IMR-90 (cell line): ENCODE measurements around the gene CLUH. TPM values are rescaled to one million over a fixed set of nuclear protein-coding genes. Genes with fewer than 3 reads are reported as not detected.

Experiments
- ATAC-seq: fragments of 200-7000 bp; cut with Tn5 transposase; 2 replicates; pipeline ENCODE4 v1.9.1; 2020; ENCODE audit warnings: low read depth, mild to moderate bottlenecking, moderate library complexity
- Bru-seq: library from RNA; stranded (reverse); fragments of 400-500 nt; gene quantifications from one replicate; lab custom pipeline; 2021; lab: Mats Ljungman, UMichigan
- BruChase-seq, 2 experiments: library from RNA; stranded (reverse); fragments of 400-500 nt; gene quantifications; one replicate each; lab custom pipeline; 2021; lab: Mats Ljungman, UMichigan
- BruUV-seq: library from RNA; stranded (reverse); fragments of 400-500 nt; replicated peaks from 2 replicates; lab custom pipeline; 2021; lab: Mats Ljungman, UMichigan
- CTCF ChIA-PET: fragments of 300-600 bp; formaldehyde crosslinking; extraction: SDS; loops from one replicate; lab custom pipeline; 2021; ENCODE audit warnings: antibody characterized with exemption; lab: Yijun Ruan, JAX
- POLR2A ChIA-PET: fragments of 300-600 bp; sonication (Branson Sonifier 250); formaldehyde crosslinking; loops from one replicate; lab custom pipeline; 2022; ENCODE audit warnings: antibody characterized with exemption; ENCODE audit not compliant: unreplicated experiment; lab: Charles Lee
- DNase-seq: peaks from one replicate; pipeline ENCODE4 v3.0.0; 2013
- H2AFZ ChIP-seq: replicated peaks from 2 replicates; pipeline ENCODE3; 2013; ENCODE audit warnings: low read length, mild to moderate bottlenecking; ENCODE audit not compliant: poor library complexity
- H2AK5ac ChIP-seq: 2 replicates; pipeline ENCODE4 v1.6.1; 2013; ENCODE audit warnings: low read depth, low read length, inconsistent platforms
- H2AK9ac ChIP-seq: replicated peaks from 2 replicates; pipeline ENCODE3; 2013; ENCODE audit warnings: mild to moderate bottlenecking, low read depth, low read length, moderate library complexity; ENCODE audit not compliant: poor library complexity
- H2BK120ac ChIP-seq: 2 replicates; pipeline ENCODE4 v1.6.1; 2013; ENCODE audit warnings: low read depth, low read length, inconsistent platforms
- H2BK15ac ChIP-seq: 3 replicates; pipeline ENCODE4 v1.6.1; 2013; ENCODE audit warnings: low read depth, low read length, inconsistent platforms
- H2BK20ac ChIP-seq: 2 replicates; pipeline ENCODE4 v1.6.1; 2013; ENCODE audit warnings: low read depth, mild to moderate bottlenecking, inconsistent platforms, low read length, moderate library complexity
- H2BK5ac ChIP-seq: 2 replicates; pipeline ENCODE4 v1.6.1; 2013; ENCODE audit warnings: mild to moderate bottlenecking, low read depth, low read length, inconsistent platforms; ENCODE audit not compliant: poor library complexity, severe bottlenecking
- H3K14ac ChIP-seq: replicated peaks from 2 replicates; pipeline ENCODE4 v1.6.1; 2013; ENCODE audit warnings: low read depth, low read length, inconsistent platforms
- H3K18ac ChIP-seq: 2 replicates; pipeline ENCODE4 v1.6.1; 2013; ENCODE audit warnings: low read depth, low read length, control low read depth
- H3K23ac ChIP-seq: 2 replicates; pipeline ENCODE4 v1.6.1; 2013; ENCODE audit warnings: low read depth, low read length, inconsistent platforms
- H3K27ac ChIP-seq: 2 replicates; pipeline ENCODE4 v1.5.1; 2013; ENCODE audit warnings: mild to moderate bottlenecking, control low read depth, low read length; ENCODE audit not compliant: insufficient read depth
- H3K27me3 ChIP-seq: 2 replicates; pipeline ENCODE4 v1.6.1; 2013; ENCODE audit warnings: low read length; ENCODE audit not compliant: control insufficient read depth, insufficient read depth
- H3K36me3 ChIP-seq: 2 replicates; pipeline ENCODE4 v1.6.1; 2013; ENCODE audit warnings: low read length, mixed read lengths; ENCODE audit not compliant: control insufficient read depth, insufficient read depth
- H3K4ac ChIP-seq: 2 replicates; pipeline ENCODE4 v1.6.1; 2013; ENCODE audit warnings: low read depth, low read length, inconsistent platforms
- H3K4me1 ChIP-seq: 2 replicates; pipeline ENCODE4 v1.6.1; 2013; ENCODE audit warnings: low read length, mixed read lengths; ENCODE audit not compliant: control insufficient read depth, insufficient read depth
- H3K4me2 ChIP-seq: 2 replicates; pipeline ENCODE4 v1.6.1; 2013; ENCODE audit warnings: low read depth, mild to moderate bottlenecking, control low read depth, low read length, moderate library complexity
- H3K4me3 ChIP-seq: 2 replicates; pipeline ENCODE4 v1.5.1; 2013; ENCODE audit warnings: low read depth, mild to moderate bottlenecking, control low read depth, low read length, moderate library complexity; ENCODE audit not compliant: insufficient read depth
- H3K56ac ChIP-seq: 2 replicates; pipeline ENCODE4 v1.6.1; 2013; ENCODE audit warnings: low read length, inconsistent platforms; ENCODE audit not compliant: insufficient read depth; ENCODE audit errors: extremely low read depth
- H3K79me1 ChIP-seq, 2 experiments: 2 replicates each; pipeline ENCODE4 v1.6.1; 2013; ENCODE audit warnings: low read length in 2 of 2, inconsistent platforms in 1 of 2, low read depth in 1 of 2
- H3K9ac ChIP-seq: 2 replicates; pipeline ENCODE4 v1.6.1; 2013; ENCODE audit warnings: low read depth, low read length, control low read depth
- H3K9me1 ChIP-seq: 2 replicates; pipeline ENCODE4 v1.6.1; 2013; ENCODE audit warnings: low read length, inconsistent platforms; ENCODE audit not compliant: insufficient read depth
- H3K9me3 ChIP-seq: 2 replicates; pipeline ENCODE4 v1.6.1; 2013; ENCODE audit warnings: low read length; ENCODE audit not compliant: control insufficient read depth, insufficient read depth
- H4K20me1 ChIP-seq: 2 replicates; pipeline ENCODE4 v1.6.1; 2013; ENCODE audit warnings: low read length, inconsistent platforms; ENCODE audit not compliant: insufficient read depth
- H4K5ac ChIP-seq: 2 replicates; pipeline ENCODE4 v1.6.1; 2013; ENCODE audit warnings: mild to moderate bottlenecking, low read depth, low read length, control low read depth
- H4K8ac ChIP-seq, 2 experiments: 2 replicates each; pipeline ENCODE4 v1.6.1; 2013; ENCODE audit warnings: low read depth in 2 of 2, low read length in 2 of 2, control low read depth in 1 of 2, inconsistent platforms in 1 of 2
- H4K91ac ChIP-seq: 2 replicates; pipeline ENCODE4 v1.6.1; 2013; ENCODE audit warnings: low read depth, low read length, inconsistent platforms; ENCODE audit not compliant: insufficient read depth
- BHLHE40 ChIP-seq: fragments of 150-350 bp; IDR thresholded peaks from 2 replicates; pipeline ENCODE4 v1.6.1; 2016; ENCODE audit warnings: mild to moderate bottlenecking, low read depth, low read length
- FOS ChIP-seq: fragments of 150-350 bp; IDR thresholded peaks from 2 replicates; pipeline ENCODE4 v1.6.1; 2016; ENCODE audit warnings: low read depth, low read length
- NFE2L2 ChIP-seq: fragments of 150-350 bp; IDR thresholded peaks from 2 replicates; pipeline ENCODE4 v1.6.1; 2016; ENCODE audit warnings: low read depth, mild to moderate bottlenecking, low read length
- POLR2A ChIP-seq: IDR thresholded peaks from 2 replicates; pipeline ENCODE4 v1.6.1; 2012; ENCODE audit warnings: mild to moderate bottlenecking, low read depth, low read length
- RAD21 ChIP-seq: IDR thresholded peaks from 2 replicates; pipeline ENCODE4 v1.6.1; 2012; ENCODE audit warnings: low read length, improper control_type of control experiment
- RCOR1 ChIP-seq: IDR thresholded peaks from 2 replicates; pipeline ENCODE4 v1.6.1; 2012; ENCODE audit warnings: mild to moderate bottlenecking, low read length, improper control_type of control experiment; ENCODE audit not compliant: insufficient replicate concordance
- SMC3 ChIP-seq: fragments of 150-350 bp; IDR thresholded peaks from 2 replicates; pipeline ENCODE4 v1.6.1; 2016; ENCODE audit warnings: low read depth, mild to moderate bottlenecking, antibody characterized with exemption, low read length, moderate library complexity
- WGBS, 2 experiments: methylation state at CpG; one replicate each; pipeline versions ENCODE4 v1.1.5 to v1.1.7; 2013; ENCODE audit warnings: missing lambda C conversion rate in 2 of 2; ENCODE audit not compliant: insufficient read length in 1 of 2; ENCODE audit errors: extremely low coverage in 2 of 2; 5-methylcytosine and 5-hydroxymethylcytosine counted together
- dilution Hi-C: fragments of 300-500 bp; cut with HindIII; formaldehyde crosslinking; loops from one replicate; pipeline ENCODE4 v1.14.3; 2018; ENCODE audit warnings: low sequenced_read_pairs; ENCODE audit not compliant: unreplicated experiment
- in situ Hi-C: fragments of 300-500 bp; cut with MboI; formaldehyde crosslinking; loops from 3 replicates; pipeline ENCODE4 v1.14.3; 2019; ENCODE audit warnings: low sequenced_read_pairs, inconsistent platforms, mixed read lengths
- intact Hi-C: fragments of 100-400 bp; cut with micrococcal nuclease; formaldehyde crosslinking; loops from 2 replicates; pipeline ENCODE4 v1.10.0; 2022
- long read RNA-seq: library from polyadenylated mRNA; unstranded; transcript quantifications from one replicate; pipeline ENCODE4 v2.0.0, GENCODE V29; 2021; ENCODE audit not compliant: unreplicated experiment
- polyA plus RNA-seq, 3 experiments: library from polyadenylated mRNA; depleted of rRNA; stranded (reverse); fragments of >200 nt; gene quantifications; 2 replicates each; pipeline ENCODE4 v1.2.3, GENCODE V29; 2012; ENCODE audit warnings: low replicate concordance in 1 of 3
- total RNA-seq: library from RNA; depleted of rRNA; stranded (reverse); fragments of >200 nt; gene quantifications from 2 replicates; pipeline ENCODE4 v1.2.3, GENCODE V29; 2012; rRNA removed
- TF ChIP-seq, protein P1 (sequence below): conservative IDR thresholded peaks from 2 replicates; pipeline ENCODE4 v1.5.1; 2012; ENCODE audit warnings: mild to moderate bottlenecking, low read depth, low read length, improper control_type of control experiment

The CLUH gene, protein sequence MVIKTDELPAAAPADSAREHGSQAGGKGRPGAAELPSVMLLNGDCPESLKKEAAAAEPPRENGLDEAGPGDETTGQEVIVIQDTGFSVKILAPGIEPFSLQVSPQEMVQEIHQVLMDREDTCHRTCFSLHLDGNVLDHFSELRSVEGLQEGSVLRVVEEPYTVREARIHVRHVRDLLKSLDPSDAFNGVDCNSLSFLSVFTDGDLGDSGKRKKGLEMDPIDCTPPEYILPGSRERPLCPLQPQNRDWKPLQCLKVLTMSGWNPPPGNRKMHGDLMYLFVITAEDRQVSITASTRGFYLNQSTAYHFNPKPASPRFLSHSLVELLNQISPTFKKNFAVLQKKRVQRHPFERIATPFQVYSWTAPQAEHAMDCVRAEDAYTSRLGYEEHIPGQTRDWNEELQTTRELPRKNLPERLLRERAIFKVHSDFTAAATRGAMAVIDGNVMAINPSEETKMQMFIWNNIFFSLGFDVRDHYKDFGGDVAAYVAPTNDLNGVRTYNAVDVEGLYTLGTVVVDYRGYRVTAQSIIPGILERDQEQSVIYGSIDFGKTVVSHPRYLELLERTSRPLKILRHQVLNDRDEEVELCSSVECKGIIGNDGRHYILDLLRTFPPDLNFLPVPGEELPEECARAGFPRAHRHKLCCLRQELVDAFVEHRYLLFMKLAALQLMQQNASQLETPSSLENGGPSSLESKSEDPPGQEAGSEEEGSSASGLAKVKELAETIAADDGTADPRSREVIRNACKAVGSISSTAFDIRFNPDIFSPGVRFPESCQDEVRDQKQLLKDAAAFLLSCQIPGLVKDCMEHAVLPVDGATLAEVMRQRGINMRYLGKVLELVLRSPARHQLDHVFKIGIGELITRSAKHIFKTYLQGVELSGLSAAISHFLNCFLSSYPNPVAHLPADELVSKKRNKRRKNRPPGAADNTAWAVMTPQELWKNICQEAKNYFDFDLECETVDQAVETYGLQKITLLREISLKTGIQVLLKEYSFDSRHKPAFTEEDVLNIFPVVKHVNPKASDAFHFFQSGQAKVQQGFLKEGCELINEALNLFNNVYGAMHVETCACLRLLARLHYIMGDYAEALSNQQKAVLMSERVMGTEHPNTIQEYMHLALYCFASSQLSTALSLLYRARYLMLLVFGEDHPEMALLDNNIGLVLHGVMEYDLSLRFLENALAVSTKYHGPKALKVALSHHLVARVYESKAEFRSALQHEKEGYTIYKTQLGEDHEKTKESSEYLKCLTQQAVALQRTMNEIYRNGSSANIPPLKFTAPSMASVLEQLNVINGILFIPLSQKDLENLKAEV (N-terminal part only)
- total RNA-seq: 12.5 and 12.9 TPM in 2 replicates
- 42.0 and 51.0 TPM in 2 replicates for polyA plus RNA-seq (2012; rRNA removed)
- 16.6 and 23.3 TPM in 2 replicates for polyA plus RNA-seq (2012; cell fraction: cytosol; rRNA removed)
- polyA plus RNA-seq (2012; cell fraction: nucleus; rRNA removed; ENCODE audit: low replicate concordance): 134 and 376 TPM in 2 replicates
- Bru-seq, nascent RNA: percentile 54 among the genes with signal in this experiment
- percentile 67 among the genes with signal in this experiment for BruChase-seq, experiment 1, labeled RNA remaining after a 6-hour chase
- percentile 62 among the genes with signal in this experiment for BruChase-seq, experiment 2, labeled RNA remaining after a 2-hour chase
- long read RNA-seq, partial matches to known transcripts: 23 of 34 reads
- long read RNA-seq, other reads (novel, unspliced or antisense): 11 of 34 reads

DNA sequence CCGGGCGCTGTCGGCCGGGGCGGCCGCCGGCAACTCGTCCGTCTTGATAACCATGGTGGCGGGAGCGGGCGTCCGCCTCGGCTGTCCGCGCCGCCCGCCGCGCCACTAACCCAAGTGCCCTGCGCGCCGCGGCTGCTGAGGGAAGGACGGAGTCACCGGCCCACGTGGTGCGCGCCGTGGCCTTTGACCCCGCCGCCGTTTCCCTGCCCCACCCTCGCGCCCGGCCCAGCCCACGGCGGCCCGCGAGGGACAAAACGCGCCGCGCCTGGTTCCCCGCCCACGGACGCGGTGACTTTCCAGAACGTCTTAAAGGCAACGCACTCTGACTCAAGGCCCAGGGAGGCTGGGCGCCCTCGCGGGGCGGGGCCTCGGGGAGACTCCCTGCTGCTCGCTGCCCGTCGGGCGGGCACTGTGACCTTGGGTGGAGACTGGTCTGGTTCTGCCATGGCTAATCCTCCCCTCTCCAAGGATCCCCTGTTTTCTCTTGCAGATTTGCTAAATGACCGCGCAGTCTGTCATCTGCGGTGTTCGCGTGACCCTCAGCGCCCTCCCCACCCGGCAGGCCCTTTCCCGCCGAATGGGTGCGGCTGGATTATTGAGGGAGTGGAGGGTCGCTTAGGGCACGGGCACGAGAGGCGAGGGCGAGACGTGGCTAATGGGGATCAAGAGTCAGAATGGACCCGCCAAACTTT is at the start of gene CLUH:
TSS of gene CLUH (minus strand) at position 157 of the 692 bp plus-strand sequence. CDS start at position 54, 103 bp downstream.
- ChIA-PET CTCF (no interaction called here), POLR2A (no interaction called here)
- in situ Hi-C loops: no loop called here
- H3K36me3 ChIP-seq: no peaks in the 10 kb centered on the region
- H2AK5ac ChIP-seq: peak within 1 kb of the TSS; percentile 84
- intact Hi-C loops: no loop called here
- H2BK5ac ChIP-seq: peak within 1 kb of the TSS; percentile 69
- no peaks in the 10 kb centered on the region for H3K27me3 ChIP-seq
- H4K20me1 ChIP-seq: peaks cover 42% of the 10 kb centered on the region
- peak within 1 kb of the TSS; percentile 4; the same call in 1 of the 2 replicates for H2BK20ac ChIP-seq
- peaks cover 3 to 51% of the 10 kb centered on the region in 2 experiments; a peak in 3 of 4 replicates for H3K79me1 ChIP-seq
- BruUV-seq: no TSS peak
- peak within 1 kb of the TSS; percentile 100 for H2AFZ ChIP-seq
- ATAC-seq (peak; percentile 88), DNase-seq (peak; percentile 95)
- H2BK15ac ChIP-seq: no peak within 1 kb of the TSS
- no peaks in the 10 kb centered on the region for H3K9me3 ChIP-seq
- peak within 1 kb of the TSS; percentile 91 for H3K23ac ChIP-seq
- 2% methylated on average over 38 of the region's 76 CpGs; no CpG with 5 or more reads in 1 of the 2 experiments for WGBS, 2 experiments
- peak within 1 kb of the TSS; percentile 66 for H3K4me3 ChIP-seq
- dilution Hi-C loops: no loop called here
- H4K5ac ChIP-seq: peak within 1 kb of the TSS; percentile 74
- H3K14ac ChIP-seq: peak within 1 kb of the TSS; percentile 87
- H3K18ac ChIP-seq: peak within 1 kb of the TSS; percentile 31
- peak within 1 kb of the TSS; percentile 84 for H3K4me2 ChIP-seq
- H3K9me1 ChIP-seq: peaks cover 18% of the 10 kb centered on the region
- H2AK9ac ChIP-seq: peak within 1 kb of the TSS; percentile 96
- peak within 1 kb of the TSS; percentile 59 for H3K27ac ChIP-seq
- H3K4ac ChIP-seq: peak within 1 kb of the TSS; percentile 94
- H4K8ac ChIP-seq: peak within 1 kb of the TSS; percentile 97 to 98
- peak within 1 kb of the TSS; percentile 84 for H4K91ac ChIP-seq
- peak within 1 kb of the TSS; percentile 56 for H3K56ac ChIP-seq
- peaks cover 18% of the 10 kb centered on the region for H3K4me1 ChIP-seq
- H2BK120ac ChIP-seq: peak within 1 kb of the TSS; percentile 84
- peak within 1 kb of the TSS; percentile 59 for H3K9ac ChIP-seq
- TF ChIP-seq NFE2L2 (no peak), FOS (peak; percentile 21; the same call in 1 of the 2 replicates), RAD21 (0 out of 2 replicates have a peak, but pooled peaks have one; percentile 2), POLR2A (peak; percentile 91), SMC3 (no peak), BHLHE40 (no peak; the same call in 1 of the 2 replicates), RCOR1 (no peak)
- TF ChIP-seq, protein P1, sequence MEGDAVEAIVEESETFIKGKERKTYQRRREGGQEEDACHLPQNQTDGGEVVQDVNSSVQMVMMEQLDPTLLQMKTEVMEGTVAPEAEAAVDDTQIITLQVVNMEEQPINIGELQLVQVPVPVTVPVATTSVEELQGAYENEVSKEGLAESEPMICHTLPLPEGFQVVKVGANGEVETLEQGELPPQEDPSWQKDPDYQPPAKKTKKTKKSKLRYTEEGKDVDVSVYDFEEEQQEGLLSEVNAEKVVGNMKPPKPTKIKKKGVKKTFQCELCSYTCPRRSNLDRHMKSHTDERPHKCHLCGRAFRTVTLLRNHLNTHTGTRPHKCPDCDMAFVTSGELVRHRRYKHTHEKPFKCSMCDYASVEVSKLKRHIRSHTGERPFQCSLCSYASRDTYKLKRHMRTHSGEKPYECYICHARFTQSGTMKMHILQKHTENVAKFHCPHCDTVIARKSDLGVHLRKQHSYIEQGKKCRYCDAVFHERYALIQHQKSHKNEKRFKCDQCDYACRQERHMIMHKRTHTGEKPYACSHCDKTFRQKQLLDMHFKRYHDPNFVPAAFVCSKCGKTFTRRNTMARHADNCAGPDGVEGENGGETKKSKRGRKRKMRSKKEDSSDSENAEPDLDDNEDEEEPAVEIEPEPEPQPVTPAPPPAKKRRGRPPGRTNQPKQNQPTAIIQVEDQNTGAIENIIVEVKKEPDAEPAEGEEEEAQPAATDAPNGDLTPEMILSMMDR: no peak
